DOHH2 (cell line): ENCODE measurements around the gene UBA7.

ENCODE experiments used
- EZH2phosphoT487 ChIP-seq: fragments of 200-600 bp; sonication (generic); IDR thresholded peaks from 2 replicates; pipeline ENCODE4 v1.6.1; 2017; ENCODE audit warnings: borderline replicate concordance, mild to moderate bottlenecking, antibody characterized with exemption, low read length, moderate library complexity, mixed read lengths
- TF ChIP-seq, protein P1 (sequence below): fragments of 200-600 bp; sonication (generic); IDR thresholded peaks from one replicate; pipeline ENCODE4 v1.5.1; 2014; ENCODE audit warnings: antibody characterized with exemption, mild to moderate bottlenecking, low read depth, low read length; ENCODE audit not compliant: poor library complexity, severe bottlenecking

DNA sequence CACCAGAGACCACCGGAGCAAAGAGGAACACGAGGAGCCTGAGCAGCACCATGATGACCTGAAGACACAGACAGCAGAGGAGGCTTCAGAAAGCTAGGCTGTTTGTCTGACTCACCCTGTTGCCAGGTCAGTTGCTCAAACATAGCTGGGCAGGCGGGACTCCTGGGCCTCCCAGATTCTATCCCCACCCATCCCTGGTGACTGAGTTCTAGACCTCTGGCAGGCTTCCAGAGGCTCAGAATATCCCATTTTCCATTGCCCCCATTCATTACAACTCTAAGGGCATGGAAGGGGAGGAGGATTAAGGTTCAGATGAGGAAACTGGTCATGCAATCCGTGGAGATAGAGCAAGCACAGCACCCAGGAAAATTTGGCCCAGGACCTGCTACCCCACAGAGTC is 14.0 kb downstream of the UBA7 start, which contains the start of gene CDHR4:
- TF ChIP-seq, protein P1, sequence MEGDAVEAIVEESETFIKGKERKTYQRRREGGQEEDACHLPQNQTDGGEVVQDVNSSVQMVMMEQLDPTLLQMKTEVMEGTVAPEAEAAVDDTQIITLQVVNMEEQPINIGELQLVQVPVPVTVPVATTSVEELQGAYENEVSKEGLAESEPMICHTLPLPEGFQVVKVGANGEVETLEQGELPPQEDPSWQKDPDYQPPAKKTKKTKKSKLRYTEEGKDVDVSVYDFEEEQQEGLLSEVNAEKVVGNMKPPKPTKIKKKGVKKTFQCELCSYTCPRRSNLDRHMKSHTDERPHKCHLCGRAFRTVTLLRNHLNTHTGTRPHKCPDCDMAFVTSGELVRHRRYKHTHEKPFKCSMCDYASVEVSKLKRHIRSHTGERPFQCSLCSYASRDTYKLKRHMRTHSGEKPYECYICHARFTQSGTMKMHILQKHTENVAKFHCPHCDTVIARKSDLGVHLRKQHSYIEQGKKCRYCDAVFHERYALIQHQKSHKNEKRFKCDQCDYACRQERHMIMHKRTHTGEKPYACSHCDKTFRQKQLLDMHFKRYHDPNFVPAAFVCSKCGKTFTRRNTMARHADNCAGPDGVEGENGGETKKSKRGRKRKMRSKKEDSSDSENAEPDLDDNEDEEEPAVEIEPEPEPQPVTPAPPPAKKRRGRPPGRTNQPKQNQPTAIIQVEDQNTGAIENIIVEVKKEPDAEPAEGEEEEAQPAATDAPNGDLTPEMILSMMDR: no peak
- no peak for TF ChIP-seq EZH2phosphoT487
